ENCODE measurements around the gene CEP128.

Gene CEP128

DNA sequence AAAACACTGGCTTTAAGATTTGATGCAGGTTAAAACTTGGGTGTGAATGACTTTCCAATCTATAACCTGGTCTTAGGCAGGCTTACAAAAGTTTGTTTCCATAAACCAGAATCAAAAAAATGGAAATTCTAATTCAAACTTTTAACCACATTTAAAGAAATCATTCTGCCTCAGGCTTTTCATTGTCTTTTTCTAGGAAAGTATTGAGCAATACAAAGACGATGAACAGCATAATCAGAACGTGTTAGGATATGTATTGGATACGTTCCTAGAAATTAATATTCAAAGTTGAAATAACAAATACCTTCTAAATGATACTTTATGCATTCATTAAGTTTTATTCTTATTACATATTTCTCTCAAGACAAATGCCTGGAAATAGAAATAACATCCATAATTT lies 172.9 kb downstream of the CEP128 start:
- no peak overlapping the region for H3K4me3 ChIP-seq (ENCODE audit: low read length)
- no peaks in the 10 kb centered on the region for H3K9me3 ChIP-seq (ENCODE audit: control insufficient read depth, low read depth, low read length)
- H3K36me3 ChIP-seq (ENCODE audit: control insufficient read depth, low read depth, low read length): no peaks in the 10 kb centered on the region
- no peak overlapping the region for H3K9ac ChIP-seq (ENCODE audit: low read length)
- H3K27me3 ChIP-seq (ENCODE audit: control insufficient read depth, insufficient read depth, low read length): no peaks in the 10 kb centered on the region
- H3K27ac ChIP-seq (ENCODE audit: low read length): no peak overlapping the region
- no peaks in the 10 kb centered on the region for H3K4me1 ChIP-seq (ENCODE audit: control insufficient read depth, low read depth, low read length)

DNA sequence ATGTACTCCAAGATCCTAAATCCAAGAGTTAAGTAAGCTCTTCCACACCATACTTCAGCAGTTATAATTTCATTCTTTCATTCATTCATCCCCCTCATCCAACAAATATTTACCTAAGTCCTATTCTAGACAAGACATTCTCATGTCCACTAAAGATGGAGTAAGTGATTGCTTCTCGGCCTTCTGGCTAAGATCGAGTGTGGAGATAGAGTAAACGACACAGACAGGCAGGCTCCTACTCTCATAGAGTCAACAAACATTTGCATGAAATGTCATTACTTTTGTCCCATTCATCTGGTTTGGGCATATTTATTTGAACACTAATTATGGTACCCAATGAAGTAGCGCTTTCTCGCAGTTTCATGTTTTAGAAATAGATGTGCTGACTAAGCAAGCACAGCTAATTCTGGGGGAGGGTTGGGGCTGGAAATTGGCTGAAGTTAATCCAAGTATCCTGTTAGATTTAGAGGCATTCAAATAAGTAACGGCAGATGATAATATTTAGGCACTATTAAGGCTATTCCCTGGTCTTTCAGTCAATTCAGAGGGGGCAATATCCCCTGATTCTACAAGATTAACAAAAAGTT lies 176.5 kb downstream of the CEP128 start:
- Histone ChIP-seq H3K9ac (ENCODE audit: low read length) (no peak overlapping the region), H3K4me1 (ENCODE audit: control insufficient read depth, low read depth, low read length) (no peaks in the 10 kb centered on the region), H3K27ac (ENCODE audit: low read length) (no peak overlapping the region), H3K9me3 (ENCODE audit: control insufficient read depth, low read depth, low read length) (no peaks in the 10 kb centered on the region), H3K27me3 (ENCODE audit: control insufficient read depth, insufficient read depth, low read length) (no peaks in the 10 kb centered on the region), H3K4me3 (ENCODE audit: low read length) (no peak overlapping the region), H3K36me3 (ENCODE audit: control insufficient read depth, low read depth, low read length) (no peaks in the 10 kb centered on the region)

GRCh38 chr14:80764496-80764895 lies 177.0 kb downstream of the CEP128 start:
- H3K4me1 ChIP-seq (ENCODE audit: control insufficient read depth, low read depth, low read length): no peaks in the 10 kb centered on the region
- no peaks in the 10 kb centered on the region for H3K36me3 ChIP-seq (ENCODE audit: control insufficient read depth, low read depth, low read length)
- H3K4me3 ChIP-seq (ENCODE audit: low read length): no peak overlapping the region

DNA sequence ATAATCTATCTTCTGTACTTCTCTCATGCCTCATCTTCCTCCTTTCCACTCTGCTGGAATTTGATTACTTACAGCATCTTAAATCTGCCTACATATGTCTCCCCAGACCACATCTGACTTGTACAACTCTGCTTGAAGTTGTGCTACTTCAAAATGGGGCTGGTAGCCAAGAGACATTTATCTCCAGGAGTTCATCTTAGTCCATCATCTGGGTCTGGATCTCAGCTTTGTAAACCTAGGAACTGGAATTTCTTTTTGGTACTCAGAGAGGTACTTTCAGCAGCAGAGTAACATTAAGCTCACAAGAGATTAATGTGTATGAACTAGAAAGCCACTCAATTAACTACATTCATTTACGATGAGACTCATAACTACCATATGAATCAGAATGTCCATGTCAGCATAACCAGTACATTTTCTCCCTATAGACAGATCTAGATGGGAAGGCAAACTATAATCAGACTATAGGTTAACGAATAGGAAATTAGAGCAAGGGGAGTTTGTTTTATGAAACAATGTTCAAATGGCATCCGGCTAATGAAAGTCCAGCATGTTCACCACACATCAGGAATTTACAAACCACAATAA lies 178.8 kb downstream of the CEP128 start:
- Histone ChIP-seq H3K4me3 (ENCODE audit: low read length) (no peak overlapping the region), H3K27me3 (ENCODE audit: control insufficient read depth, insufficient read depth, low read length) (no peaks in the 10 kb centered on the region), H3K36me3 (ENCODE audit: control insufficient read depth, low read depth, low read length) (no peaks in the 10 kb centered on the region), H3K9me3 (ENCODE audit: control insufficient read depth, low read depth, low read length) (no peaks in the 10 kb centered on the region), H3K27ac (ENCODE audit: low read length) (no peak overlapping the region), H3K9ac (ENCODE audit: low read length) (no peak overlapping the region), H3K4me1 (ENCODE audit: control insufficient read depth, low read depth, low read length) (no peaks in the 10 kb centered on the region)

More at GRCh38 chr14:80764496-80764895, 177.0 kb downstream of the CEP128 start:
- Histone ChIP-seq H3K9ac (ENCODE audit: low read length) (no peak overlapping the region), H3K27me3 (ENCODE audit: control insufficient read depth, insufficient read depth, low read length) (no peaks in the 10 kb centered on the region), H3K9me3 (ENCODE audit: control insufficient read depth, low read depth, low read length) (no peaks in the 10 kb centered on the region), H3K27ac (ENCODE audit: low read length) (no peak overlapping the region)

- no peaks in the 10 kb centered on the region for H3K9me3 ChIP-seq (ENCODE audit: control insufficient read depth, low read depth, low read length)
- no peaks in the 10 kb centered on the region for H3K4me1 ChIP-seq (ENCODE audit: control insufficient read depth, low read depth, low read length)
- no peaks in the 10 kb centered on the region for H3K27me3 ChIP-seq (ENCODE audit: control insufficient read depth, insufficient read depth, low read length)
- no peak overlapping the region for H3K9ac ChIP-seq (ENCODE audit: low read length)
- H3K4me3 ChIP-seq (ENCODE audit: low read length): no peak overlapping the region
- peaks cover 5% of the 10 kb centered on the region for H3K36me3 ChIP-seq (ENCODE audit: control insufficient read depth, low read depth, low read length)
- no peak overlapping the region for H3K27ac ChIP-seq (ENCODE audit: low read length)
Measured at GRCh38 chr14:80754696-80755095, 186.8 kb downstream of the CEP128 start.

- Histone ChIP-seq H3K4me1 (ENCODE audit: control insufficient read depth, low read depth, low read length) (peaks cover 3% of the 10 kb centered on the region), H3K9me3 (ENCODE audit: control insufficient read depth, low read depth, low read length) (no peaks in the 10 kb centered on the region), H3K4me3 (ENCODE audit: low read length) (no peak overlapping the region), H3K9ac (ENCODE audit: low read length) (no peak overlapping the region), H3K36me3 (ENCODE audit: control insufficient read depth, low read depth, low read length) (peaks cover 5% of the 10 kb centered on the region), H3K27ac (ENCODE audit: low read length) (no peak overlapping the region), H3K27me3 (ENCODE audit: control insufficient read depth, insufficient read depth, low read length) (no peaks in the 10 kb centered on the region)
Measured at GRCh38 chr14:80751285-80751684, 190.3 kb downstream of the CEP128 start.

DNA sequence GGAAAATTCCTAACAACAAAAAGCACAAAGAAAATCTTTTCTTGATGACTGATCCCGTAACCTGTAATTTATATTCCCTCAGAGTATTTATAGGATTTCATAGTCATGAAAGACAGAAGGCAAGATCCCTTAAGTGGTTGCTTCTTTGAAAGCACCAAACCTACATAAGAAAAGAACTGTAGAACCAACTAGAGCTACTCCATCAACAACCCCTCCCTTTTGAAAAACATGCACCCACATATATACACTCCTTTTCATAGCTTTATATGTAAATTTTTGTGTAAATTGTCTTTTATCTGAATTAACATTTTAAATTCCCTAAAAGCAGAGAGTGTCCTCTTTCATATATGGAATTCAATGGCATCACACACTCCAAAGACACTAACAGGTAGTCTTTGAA lies 215.3 kb downstream of the CEP128 start:
- H3K4me3 ChIP-seq (ENCODE audit: low read length): no peak overlapping the region
- no peak overlapping the region for H3K27ac ChIP-seq (ENCODE audit: low read length)
- H3K4me1 ChIP-seq (ENCODE audit: control insufficient read depth, low read depth, low read length): no peaks in the 10 kb centered on the region
- no peaks in the 10 kb centered on the region for H3K9me3 ChIP-seq (ENCODE audit: control insufficient read depth, low read depth, low read length)
- no peak overlapping the region for H3K9ac ChIP-seq (ENCODE audit: low read length)
- no peaks in the 10 kb centered on the region for H3K27me3 ChIP-seq (ENCODE audit: control insufficient read depth, insufficient read depth, low read length)
- no peaks in the 10 kb centered on the region for H3K36me3 ChIP-seq (ENCODE audit: control insufficient read depth, low read depth, low read length)

GRCh38 chr14:80718940-80719339 lies 222.6 kb downstream of the CEP128 start:
- no peaks in the 10 kb centered on the region for H3K36me3 ChIP-seq (ENCODE audit: control insufficient read depth, low read depth, low read length)
- H3K4me1 ChIP-seq (ENCODE audit: control insufficient read depth, low read depth, low read length): no peaks in the 10 kb centered on the region
- H3K9ac ChIP-seq (ENCODE audit: low read length): no peak overlapping the region
- no peaks in the 10 kb centered on the region for H3K9me3 ChIP-seq (ENCODE audit: control insufficient read depth, low read depth, low read length)
- H3K27me3 ChIP-seq (ENCODE audit: control insufficient read depth, insufficient read depth, low read length): no peaks in the 10 kb centered on the region
- H3K4me3 ChIP-seq (ENCODE audit: low read length): no peak overlapping the region
- H3K27ac ChIP-seq (ENCODE audit: low read length): no peak overlapping the region

- no peaks in the 10 kb centered on the region for H3K36me3 ChIP-seq (ENCODE audit: control insufficient read depth, low read depth, low read length)
- no peaks in the 10 kb centered on the region for H3K4me1 ChIP-seq (ENCODE audit: control insufficient read depth, low read depth, low read length)
- H3K4me3 ChIP-seq (ENCODE audit: low read length): no peak overlapping the region
Measured at GRCh38 chr14:80714474-80714873, 227.1 kb downstream of the CEP128 start.

DNA sequence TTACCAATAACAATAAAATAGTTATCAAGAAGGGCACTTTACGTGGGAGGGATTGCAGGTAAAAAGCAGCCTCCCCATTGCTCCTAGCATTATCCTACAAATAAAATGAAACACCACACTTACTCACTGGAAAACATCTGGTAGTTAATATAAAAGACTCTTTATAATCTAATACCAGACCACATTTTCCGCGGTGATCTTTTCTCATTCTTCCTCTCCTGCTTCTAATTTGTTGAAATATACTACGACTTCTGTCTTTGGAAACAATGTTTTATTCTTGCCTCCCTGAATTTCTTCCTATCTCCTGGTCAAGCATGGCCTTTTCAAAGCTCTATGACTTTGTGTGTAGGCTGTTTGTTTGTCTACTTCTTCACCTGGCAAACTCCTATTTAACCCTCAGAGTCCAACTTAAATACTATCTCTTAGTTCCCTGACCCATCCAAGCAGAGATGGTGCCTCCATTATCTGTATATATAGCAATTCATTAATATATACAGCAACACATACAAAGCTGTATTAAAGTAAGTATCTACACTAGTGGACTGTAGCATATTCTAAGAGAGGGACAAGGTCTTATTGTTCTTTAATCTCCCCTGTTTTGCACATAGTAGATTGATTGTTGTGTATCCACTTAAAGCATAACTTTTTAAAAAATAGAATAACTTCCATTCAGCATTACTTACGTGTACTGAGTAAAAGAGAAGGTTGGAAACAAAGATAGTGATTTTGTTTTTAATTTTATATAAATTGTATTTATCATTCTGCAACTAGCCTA lies 228.3 kb downstream of the CEP128 start:
- no peak overlapping the region for H3K9ac ChIP-seq (ENCODE audit: low read length)
- no peaks in the 10 kb centered on the region for H3K27me3 ChIP-seq (ENCODE audit: control insufficient read depth, insufficient read depth, low read length)
- H3K4me3 ChIP-seq (ENCODE audit: low read length): no peak overlapping the region
- H3K36me3 ChIP-seq (ENCODE audit: control insufficient read depth, low read depth, low read length): no peaks in the 10 kb centered on the region
- H3K9me3 ChIP-seq (ENCODE audit: control insufficient read depth, low read depth, low read length): no peaks in the 10 kb centered on the region
- no peak overlapping the region for H3K27ac ChIP-seq (ENCODE audit: low read length)
- no peaks in the 10 kb centered on the region for H3K4me1 ChIP-seq (ENCODE audit: control insufficient read depth, low read depth, low read length)

More at GRCh38 chr14:80714474-80714873, 227.1 kb downstream of the CEP128 start:
- Histone ChIP-seq H3K27me3 (ENCODE audit: control insufficient read depth, insufficient read depth, low read length) (no peaks in the 10 kb centered on the region), H3K27ac (ENCODE audit: low read length) (no peak overlapping the region), H3K9me3 (ENCODE audit: control insufficient read depth, low read depth, low read length) (no peaks in the 10 kb centered on the region), H3K9ac (ENCODE audit: low read length) (no peak overlapping the region)

GRCh38 chr14:80705241-80705980 lies 236.1 kb downstream of the CEP128 start:
- H3K4me1 ChIP-seq (ENCODE audit: control insufficient read depth, low read depth, low read length): no peaks in the 10 kb centered on the region
- no peaks in the 10 kb centered on the region for H3K36me3 ChIP-seq (ENCODE audit: control insufficient read depth, low read depth, low read length)
- H3K9me3 ChIP-seq (ENCODE audit: control insufficient read depth, low read depth, low read length): no peaks in the 10 kb centered on the region
- H3K4me3 ChIP-seq (ENCODE audit: low read length): no peak overlapping the region
- H3K27me3 ChIP-seq (ENCODE audit: control insufficient read depth, insufficient read depth, low read length): no peaks in the 10 kb centered on the region
- no peak overlapping the region for H3K27ac ChIP-seq (ENCODE audit: low read length)
- no peak overlapping the region for H3K9ac ChIP-seq (ENCODE audit: low read length)

Measured in iPS-18a (cell line).